ENCODE measurements around the gene MYADM. TPM values are rescaled to one million over a fixed set of nuclear protein-coding genes. Genes with fewer than 3 reads are reported as not detected.

Gene MYADM
- total and polyA plus RNA-seq, 2 of the 13 experiments (the other 11 are each of a cell fraction or from before 2014, with no cell fraction given): 19.9 to 38.1 TPM

GRCh38 chr19:53903055-53903680 is 35.5 kb downstream of the MYADM start:
- H3K4me2 ChIP-seq (ENCODE audit: low read depth, low read length): no peak overlapping the region
- peaks cover 5 to 14% of the 10 kb centered on the region in 2 experiments; a peak in 4 of 5 replicates for H3K27me3 ChIP-seq (ENCODE audit: control insufficient read depth in 1 of 2, insufficient read depth in 2 of 2, low read length in 2 of 2)
- H3K79me2 ChIP-seq (ENCODE audit: insufficient read depth, low read length): no peaks in the 10 kb centered on the region
- no peak overlapping the region for H3K4me3 ChIP-seq (replicated peaks in 1 of 3; ENCODE audit: insufficient read depth in 1 of 3, low read depth in 2 of 3, low read length in 3 of 3)
- ChIA-PET CTCF (ENCODE audit: low intra/inter-chr PET ratio, low total read pairs) (no interaction called here), POLR2A (no interaction called here)
- intact Hi-C loops (cut with micrococcal nuclease; ENCODE audit: unreplicated experiment) (no loop called here), in situ Hi-C loops (cut with HindIII; ENCODE audit: extremely low pct_ligation_motif_present, low pct_unique_long_range_greater_than_20kb) (loop anchor here (10.0 kb wide), 1 partner anchor 122 kb away; no protein-coding TSS in a partner anchor)
- no peak overlapping the region for H3K9ac ChIP-seq (ENCODE audit: insufficient read depth, low read depth, low read length)
- no peaks in the 10 kb centered on the region for H3K4me1 ChIP-seq (ENCODE audit: insufficient read depth, low read length)
- no peak overlapping the region for H3K27ac ChIP-seq (ENCODE audit: extremely low read length, insufficient read depth, low read length)
- no peaks in the 10 kb centered on the region for H3K9me3 ChIP-seq (ENCODE audit: low read length)
- H3K36me3 ChIP-seq (replicated peaks in 1 of 2; ENCODE audit: control insufficient read depth in 1 of 2, insufficient read depth in 2 of 2, low read length in 2 of 2): no peaks in the 10 kb centered on the region
- peak; percentile 52 for DNase-seq (ENCODE audit: low spot score)
- H4K20me1 ChIP-seq (ENCODE audit: insufficient read depth, low read length): peaks cover 7% of the 10 kb centered on the region; the same call in 1 of the 2 replicates
- ATAC-seq: no peak
- no TSS peak for BruUV-seq (replicated peaks)
- FAIRE-seq: peak; percentile 55
- WGBS (ENCODE audit: low lambda C conversion rate): 38% methylated on average over 4 of the region's 4 CpGs
- H2AFZ ChIP-seq (ENCODE audit: low read length): no peak overlapping the region
- no peak for TF ChIP-seq KDM1A (CRISPR knock-in tag; IDR thresholded peaks at IDR 0.05)
- 0 out of 3 replicates have a peak, but pooled peaks have one; percentile 29 for TF ChIP-seq MXI1 (IDR thresholded peaks at IDR 0.05; ENCODE audit: borderline replicate concordance, low read depth, low read length)
- peak; percentile 28; the same call in 1 of the 2 replicates for TF ChIP-seq ARID5B (CRISPR knock-in tag; IDR thresholded peaks at IDR 0.05)
- TF ChIP-seq ZNF558 (CRISPR knock-in tag; IDR thresholded peaks at IDR 0.05; ENCODE audit: borderline replicate concordance): peak; percentile 49; the same call in 1 of the 2 replicates
- peak; percentile 63; the same call in 1 of the 2 replicates for TF ChIP-seq NKX3-1 (CRISPR knock-in tag; IDR thresholded peaks at IDR 0.05)
- peak; percentile 65 for TF ChIP-seq ZNF331 (CRISPR knock-in tag; IDR thresholded peaks at IDR 0.05)
- TF ChIP-seq KLF16 (CRISPR knock-in tag; IDR thresholded peaks at IDR 0.05): peak in 1 of 2 experiments; percentile 74; a peak in 2 of 4 replicates
- peak; percentile 72; the same call in 1 of the 2 replicates for TF ChIP-seq SMAD3 (CRISPR knock-in tag; IDR thresholded peaks at IDR 0.05)
- TF ChIP-seq THAP11 (CRISPR knock-in tag; IDR thresholded peaks at IDR 0.05): 0 out of 2 replicates have a peak, but pooled peaks have one; percentile 25
- no peak for TF ChIP-seq ZBTB8A (CRISPR knock-in tag; IDR thresholded peaks at IDR 0.05; ENCODE audit: borderline replicate concordance, low read depth)
- 0 out of 2 replicates have a peak, but pooled peaks have one; percentile 32 for TF ChIP-seq NFKBIZ (CRISPR knock-in tag; IDR thresholded peaks at IDR 0.05)
- no peak for TF ChIP-seq IKZF1 (IDR thresholded peaks at IDR 0.05)
- TF ChIP-seq ZSCAN9 (CRISPR knock-in tag; IDR thresholded peaks at IDR 0.05; ENCODE audit: borderline replicate concordance): 0 out of 2 replicates have a peak, but pooled peaks have one; percentile 78
- TF ChIP-seq HMGXB3 (CRISPR knock-in tag; IDR thresholded peaks at IDR 0.05; ENCODE audit: borderline replicate concordance): 0 out of 2 replicates have a peak, but pooled peaks have one; percentile 48
- TF ChIP-seq SALL1 (CRISPR knock-in tag; IDR thresholded peaks at IDR 0.05): peak; percentile 43; the same call in 1 of the 2 replicates
- TF ChIP-seq ISL2 (CRISPR knock-in tag; IDR thresholded peaks at IDR 0.05): 0 out of 2 replicates have a peak, but pooled peaks have one; percentile 29

Measured in HepG2 (cell line).